ENCODE results near the gene IRX3.

IRX3 gene

GRCh38 chr16:54287131-54288029 is 793 bp upstream of the IRX3 start:
- TF ChIP-seq CTCF (IDR thresholded peaks at IDR 0.05; ENCODE audit: insufficient read depth, low read length, poor library complexity, severe bottlenecking) = no peak
- H3K27me3 ChIP-seq (replicated peaks; ENCODE audit: control insufficient read depth, insufficient read depth, low read length) = no peaks in the 10 kb centered on the region; the same call in 1 of the 2 replicates
- H3K4me3 ChIP-seq (replicated peaks; ENCODE audit: low read depth, low read length) = no peak overlapping the region
- no peaks in the 10 kb centered on the region for H3K36me3 ChIP-seq (ENCODE audit: control insufficient read depth, insufficient read depth, low read length)
- DNase-seq (ENCODE audit: extremely low read depth, insufficient read length) = no peak

- TF ChIP-seq CTCF (IDR thresholded peaks at IDR 0.05; ENCODE audit: insufficient read depth, low read length, poor library complexity, severe bottlenecking) = no peak
- Histone ChIP-seq H3K4me3 (replicated peaks; ENCODE audit: low read depth, low read length) (no peak overlapping the region), H3K36me3 (ENCODE audit: control insufficient read depth, insufficient read depth, low read length) (no peaks in the 10 kb centered on the region), H3K27me3 (replicated peaks; ENCODE audit: control insufficient read depth, insufficient read depth, low read length) (no peaks in the 10 kb centered on the region; the same call in 1 of the 2 replicates)
- no peak for DNase-seq (ENCODE audit: extremely low read depth, insufficient read length)
Observed at GRCh38 chr16:54286090-54286365, 559 bp downstream of the IRX3 start.

GRCh38 chr16:54285414-54286089 is 1.0 kb downstream of the IRX3 start:
- Histone ChIP-seq H3K27me3 (replicated peaks; ENCODE audit: control insufficient read depth, insufficient read depth, low read length) (no peaks in the 10 kb centered on the region; the same call in 1 of the 2 replicates), H3K4me3 (replicated peaks; ENCODE audit: low read depth, low read length) (no peak overlapping the region), H3K36me3 (ENCODE audit: control insufficient read depth, insufficient read depth, low read length) (no peaks in the 10 kb centered on the region)
- no peak for TF ChIP-seq CTCF (IDR thresholded peaks at IDR 0.05; ENCODE audit: insufficient read depth, low read length, poor library complexity, severe bottlenecking)
- DNase-seq (ENCODE audit: extremely low read depth, insufficient read length) = no peak

- no peaks in the 10 kb centered on the region; the same call in 1 of the 2 replicates for H3K27me3 ChIP-seq (replicated peaks; ENCODE audit: control insufficient read depth, insufficient read depth, low read length)
- no peak overlapping the region for H3K4me3 ChIP-seq (replicated peaks; ENCODE audit: low read depth, low read length)
- DNase-seq (ENCODE audit: extremely low read depth, insufficient read length) = no peak
- no peaks in the 10 kb centered on the region for H3K36me3 ChIP-seq (ENCODE audit: control insufficient read depth, insufficient read depth, low read length)
- no peak for TF ChIP-seq CTCF (IDR thresholded peaks at IDR 0.05; ENCODE audit: insufficient read depth, low read length, poor library complexity, severe bottlenecking)
Observed at GRCh38 chr16:54284931-54285413, 1.6 kb downstream of the IRX3 start.

- Histone ChIP-seq H3K36me3 (ENCODE audit: control insufficient read depth, insufficient read depth, low read length) (no peaks in the 10 kb centered on the region), H3K27me3 (replicated peaks; ENCODE audit: control insufficient read depth, insufficient read depth, low read length) (no peaks in the 10 kb centered on the region; the same call in 1 of the 2 replicates), H3K4me3 (replicated peaks; ENCODE audit: low read depth, low read length) (no peak overlapping the region)
- no peak for DNase-seq (ENCODE audit: extremely low read depth, insufficient read length)
- TF ChIP-seq CTCF (IDR thresholded peaks at IDR 0.05; ENCODE audit: insufficient read depth, low read length, poor library complexity, severe bottlenecking) = no peak
Observed at GRCh38 chr16:54284319-54284930, 2.2 kb downstream of the IRX3 start.

Measured in GM06990 (cell line).